SK-N-SH treated with all-trans-retinoic acid at 6 μM for 48 hours (cell line): ENCODE data around the gene FRAS1.

ENCODE experiments used
- ATAC-seq: fragments of 200-7000 bp; cut with Tn5 transposase; 3 replicates; pipeline ENCODE4 v1.9.1; 2020; ENCODE audit warnings: mild to moderate bottlenecking, moderate library complexity
- ARNTL ChIP-seq: fragments of 450-650 bp; formaldehyde crosslinking; IDR thresholded peaks from 2 replicates; pipeline ENCODE4 v1.5.0; 2020; ENCODE audit warnings: low read depth, mild to moderate bottlenecking, moderate library complexity, borderline replicate concordance
- BACH2 ChIP-seq: fragments of 250-450 bp; sonication (Bioruptor Pico); IDR thresholded peaks from 2 replicates; pipeline ENCODE4 v1.9.0; 2021; ENCODE audit warnings: mild to moderate bottlenecking, borderline replicate concordance
- CSDC2 ChIP-seq: fragments of 250-450 bp; sonication (Bioruptor Pico); IDR thresholded peaks from 2 replicates; pipeline ENCODE4 v1.5.0; 2020; ENCODE audit warnings: mild to moderate bottlenecking, moderate library complexity
- ESRRG ChIP-seq: fragments of 250-450 bp; sonication (Bioruptor Pico); IDR thresholded peaks from 2 replicates; pipeline ENCODE4 v1.6.1; 2021; ENCODE audit warnings: mild to moderate bottlenecking
- GLIS3 ChIP-seq: fragments of 250-450 bp; sonication (Bioruptor Pico); IDR thresholded peaks from 2 replicates; pipeline ENCODE4 v1.5.0; 2020; ENCODE audit warnings: mild to moderate bottlenecking, moderate library complexity
- ISL1 ChIP-seq: fragments of 250-450 bp; sonication (Bioruptor Pico); IDR thresholded peaks from 2 replicates; pipeline ENCODE4 v2.1.2; 2022; ENCODE audit warnings: mild to moderate bottlenecking, moderate library complexity
- OSR1 ChIP-seq: fragments of 250-450 bp; sonication (Bioruptor Pico); IDR thresholded peaks from 2 replicates; pipeline ENCODE4 v1.8.0; 2022; ENCODE audit warnings: moderate library complexity, mild to moderate bottlenecking, inconsistent platforms
- PPARA ChIP-seq: fragments of 250-450 bp; sonication (Bioruptor Pico); IDR thresholded peaks from 2 replicates; pipeline ENCODE4 v1.5.0; 2020; ENCODE audit warnings: mild to moderate bottlenecking, borderline replicate concordance
- RARB ChIP-seq: fragments of 250-450 bp; sonication (Bioruptor Pico); IDR thresholded peaks from 2 replicates; pipeline ENCODE4 v1.8.0; 2021; ENCODE audit warnings: mild to moderate bottlenecking, moderate library complexity
- SNAI2 ChIP-seq: fragments of 250-450 bp; sonication (Bioruptor Pico); IDR thresholded peaks from 2 replicates; pipeline ENCODE4 v1.5.0; 2020; ENCODE audit warnings: mild to moderate bottlenecking, moderate library complexity
- TCF4 ChIP-seq: fragments of 250-450 bp; sonication (Bioruptor Pico); IDR thresholded peaks from 2 replicates; pipeline ENCODE4 v1.8.0; 2021; ENCODE audit warnings: mild to moderate bottlenecking, moderate library complexity, borderline replicate concordance
- TOX ChIP-seq: fragments of 250-450 bp; sonication (Bioruptor Pico); IDR thresholded peaks from 2 replicates; pipeline ENCODE4 v1.8.0; 2021; ENCODE audit warnings: mild to moderate bottlenecking, moderate library complexity, borderline replicate concordance
- ZC3H10 ChIP-seq: fragments of 250-450 bp; sonication (Bioruptor Pico); IDR thresholded peaks from 2 replicates; pipeline ENCODE4 v1.5.1; 2021; ENCODE audit warnings: mild to moderate bottlenecking, moderate library complexity
- ZFP3 ChIP-seq: fragments of 250-450 bp; sonication (Bioruptor Pico); IDR thresholded peaks from 2 replicates; pipeline ENCODE4 v1.5.0; 2020; ENCODE audit warnings: mild to moderate bottlenecking, moderate library complexity
- ZFP30 ChIP-seq: fragments of 450-650 bp; formaldehyde crosslinking; IDR thresholded peaks from 2 replicates; pipeline ENCODE4 v1.5.0; 2022; ENCODE audit warnings: mild to moderate bottlenecking, moderate library complexity
- ZNF565 ChIP-seq: fragments of 450-650 bp; formaldehyde crosslinking; conservative IDR thresholded peaks from 2 replicates; pipeline ENCODE4 v1.5.0; 2020; ENCODE audit warnings: low read depth, mild to moderate bottlenecking, moderate library complexity
- ZNF70 ChIP-seq: fragments of 450-650 bp; formaldehyde crosslinking; IDR thresholded peaks from 2 replicates; pipeline ENCODE4 v1.5.0; 2020; ENCODE audit warnings: mild to moderate bottlenecking, moderate library complexity
- ZNF8 ChIP-seq: fragments of 450-650 bp; formaldehyde crosslinking; IDR thresholded peaks from 2 replicates; pipeline ENCODE4 v1.5.0; 2020; ENCODE audit warnings: mild to moderate bottlenecking, moderate library complexity
- TF ChIP-seq, protein P1 (sequence below): fragments of 250-450 bp; sonication (Bioruptor Pico); IDR thresholded peaks from 2 replicates; pipeline ENCODE4 v1.8.0; 2020; ENCODE audit warnings: mild to moderate bottlenecking, moderate library complexity, borderline replicate concordance
- TF ChIP-seq, protein P2 (sequence below): fragments of 250-450 bp; sonication (Bioruptor Pico); IDR thresholded peaks from 2 replicates; pipeline ENCODE4 v1.5.1; 2020; ENCODE audit warnings: low read depth, mild to moderate bottlenecking, moderate library complexity
- TF ChIP-seq, protein P3 (sequence below): fragments of 250-450 bp; sonication (Bioruptor Pico); IDR thresholded peaks from 2 replicates; pipeline ENCODE4 v1.8.0; 2021; ENCODE audit warnings: low read depth, mild to moderate bottlenecking, moderate library complexity, borderline replicate concordance
- TF ChIP-seq, protein P4 (sequence below): fragments of 250-450 bp; sonication (Bioruptor Pico); IDR thresholded peaks from 2 replicates; pipeline ENCODE4 v1.5.1; 2021; ENCODE audit warnings: mild to moderate bottlenecking, moderate library complexity

The FRAS1 gene

DNA sequence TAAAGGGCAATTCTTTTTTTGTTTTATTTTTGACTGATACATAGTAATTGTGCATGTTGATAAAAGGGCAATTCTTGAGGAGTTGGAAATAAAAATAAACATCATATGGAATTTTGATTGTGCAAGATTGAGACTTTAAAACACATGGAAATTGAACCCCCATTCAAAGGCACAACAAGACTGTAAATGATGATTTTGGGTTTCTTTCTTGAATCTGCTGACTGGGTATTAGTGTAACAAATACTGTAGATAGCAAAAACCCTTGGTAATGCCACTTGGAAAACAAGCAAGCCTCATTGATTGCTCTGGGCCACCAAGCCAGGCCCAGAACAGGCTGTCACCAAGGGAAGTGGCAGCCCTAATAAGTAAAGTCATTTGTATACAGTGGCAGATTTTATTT lies 421.4 kb downstream of the FRAS1 start:
- ATAC-seq, result no peak
- no peak for TF ChIP-seq BACH2 (CRISPR knock-in tag)
- no peak for TF ChIP-seq ISL1 (CRISPR knock-in tag)
- TF ChIP-seq OSR1 (CRISPR knock-in tag), result no peak
- TF ChIP-seq SNAI2 (CRISPR knock-in tag), result no peak
- no peak for TF ChIP-seq GLIS3
- TF ChIP-seq ESRRG (CRISPR knock-in tag), result no peak
- no peak for TF ChIP-seq ZNF565
- no peak for TF ChIP-seq TCF4
- TF ChIP-seq ZC3H10 (CRISPR knock-in tag), result no peak

DNA sequence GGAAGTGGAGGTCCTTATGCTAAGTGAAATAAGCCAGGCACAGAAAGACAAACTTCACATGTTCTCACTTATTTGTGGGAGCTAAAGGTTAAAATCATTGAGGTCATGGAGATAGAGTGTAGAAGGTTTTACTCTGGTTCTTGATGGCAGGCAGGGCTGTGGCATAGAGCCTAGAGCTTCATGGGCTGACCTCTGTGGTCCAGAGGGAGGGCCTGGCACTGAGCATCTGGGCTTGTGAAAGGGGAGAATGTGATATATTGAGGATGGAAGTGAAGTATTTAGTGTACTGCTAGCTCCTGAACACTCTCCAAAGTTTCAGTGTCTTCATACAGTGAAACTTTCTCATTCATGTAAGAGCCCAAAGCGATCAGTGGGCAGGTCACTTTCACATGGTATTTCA lies 423.2 kb downstream of the FRAS1 start:
- no peak for TF ChIP-seq ESRRG (CRISPR knock-in tag)
- TF ChIP-seq, protein P1, sequence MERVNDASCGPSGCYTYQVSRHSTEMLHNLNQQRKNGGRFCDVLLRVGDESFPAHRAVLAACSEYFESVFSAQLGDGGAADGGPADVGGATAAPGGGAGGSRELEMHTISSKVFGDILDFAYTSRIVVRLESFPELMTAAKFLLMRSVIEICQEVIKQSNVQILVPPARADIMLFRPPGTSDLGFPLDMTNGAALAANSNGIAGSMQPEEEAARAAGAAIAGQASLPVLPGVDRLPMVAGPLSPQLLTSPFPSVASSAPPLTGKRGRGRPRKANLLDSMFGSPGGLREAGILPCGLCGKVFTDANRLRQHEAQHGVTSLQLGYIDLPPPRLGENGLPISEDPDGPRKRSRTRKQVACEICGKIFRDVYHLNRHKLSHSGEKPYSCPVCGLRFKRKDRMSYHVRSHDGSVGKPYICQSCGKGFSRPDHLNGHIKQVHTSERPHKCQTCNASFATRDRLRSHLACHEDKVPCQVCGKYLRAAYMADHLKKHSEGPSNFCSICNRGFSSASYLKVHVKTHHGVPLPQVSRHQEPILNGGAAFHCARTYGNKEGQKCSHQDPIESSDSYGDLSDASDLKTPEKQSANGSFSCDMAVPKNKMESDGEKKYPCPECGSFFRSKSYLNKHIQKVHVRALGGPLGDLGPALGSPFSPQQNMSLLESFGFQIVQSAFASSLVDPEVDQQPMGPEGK, result no peak
- TF ChIP-seq ZFP30, result no peak
- no peak for TF ChIP-seq SNAI2 (CRISPR knock-in tag)
- TF ChIP-seq OSR1 (CRISPR knock-in tag), result no peak
- no peak for TF ChIP-seq ARNTL (CRISPR knock-in tag)
- TF ChIP-seq ZNF8 (CRISPR knock-in tag), result no peak
- no peak for TF ChIP-seq TOX (CRISPR knock-in tag)
- TF ChIP-seq, protein P2, sequence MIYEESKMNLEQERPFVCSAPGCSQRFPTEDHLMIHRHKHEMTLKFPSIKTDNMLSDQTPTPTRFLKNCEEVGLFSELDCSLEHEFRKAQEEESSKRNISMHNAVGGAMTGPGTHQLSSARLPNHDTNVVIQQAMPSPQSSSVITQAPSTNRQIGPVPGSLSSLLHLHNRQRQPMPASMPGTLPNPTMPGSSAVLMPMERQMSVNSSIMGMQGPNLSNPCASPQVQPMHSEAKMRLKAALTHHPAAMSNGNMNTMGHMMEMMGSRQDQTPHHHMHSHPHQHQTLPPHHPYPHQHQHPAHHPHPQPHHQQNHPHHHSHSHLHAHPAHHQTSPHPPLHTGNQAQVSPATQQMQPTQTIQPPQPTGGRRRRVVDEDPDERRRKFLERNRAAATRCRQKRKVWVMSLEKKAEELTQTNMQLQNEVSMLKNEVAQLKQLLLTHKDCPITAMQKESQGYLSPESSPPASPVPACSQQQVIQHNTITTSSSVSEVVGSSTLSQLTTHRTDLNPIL, result no peak
- no peak for TF ChIP-seq ZC3H10 (CRISPR knock-in tag)
- TF ChIP-seq ZNF70 (CRISPR knock-in tag), result no peak
- ATAC-seq, result no peak

DNA sequence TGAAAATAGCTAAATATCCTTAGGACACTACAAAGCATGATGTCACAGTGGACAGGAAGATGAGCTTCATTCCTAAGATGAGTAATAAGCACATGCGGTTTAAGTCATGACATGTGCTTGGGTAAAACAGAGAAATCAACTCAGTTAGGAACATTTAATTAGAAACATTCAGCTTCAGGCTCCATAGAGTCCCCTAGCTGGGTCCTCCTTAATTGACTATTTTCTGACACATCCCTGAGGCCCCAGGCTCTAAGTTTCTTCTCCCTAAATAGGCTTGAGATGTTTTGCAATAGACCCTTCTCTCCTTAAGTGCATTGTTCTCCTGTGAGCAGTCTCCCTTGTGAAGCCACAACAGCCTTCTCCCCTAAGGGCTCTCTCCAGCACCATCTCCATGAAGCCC lies 424.1 kb downstream of the FRAS1 start:
- ATAC-seq, result peak; percentile 87
- TF ChIP-seq RARB (CRISPR knock-in tag) (no peak), ZFP3 (no peak), BACH2 (CRISPR knock-in tag) (no peak), ZNF8 (CRISPR knock-in tag) (no peak), GLIS3 (no peak), ZFP30 (no peak), TCF4 (no peak), SNAI2 (CRISPR knock-in tag) (no peak)
- TF ChIP-seq, protein P3, sequence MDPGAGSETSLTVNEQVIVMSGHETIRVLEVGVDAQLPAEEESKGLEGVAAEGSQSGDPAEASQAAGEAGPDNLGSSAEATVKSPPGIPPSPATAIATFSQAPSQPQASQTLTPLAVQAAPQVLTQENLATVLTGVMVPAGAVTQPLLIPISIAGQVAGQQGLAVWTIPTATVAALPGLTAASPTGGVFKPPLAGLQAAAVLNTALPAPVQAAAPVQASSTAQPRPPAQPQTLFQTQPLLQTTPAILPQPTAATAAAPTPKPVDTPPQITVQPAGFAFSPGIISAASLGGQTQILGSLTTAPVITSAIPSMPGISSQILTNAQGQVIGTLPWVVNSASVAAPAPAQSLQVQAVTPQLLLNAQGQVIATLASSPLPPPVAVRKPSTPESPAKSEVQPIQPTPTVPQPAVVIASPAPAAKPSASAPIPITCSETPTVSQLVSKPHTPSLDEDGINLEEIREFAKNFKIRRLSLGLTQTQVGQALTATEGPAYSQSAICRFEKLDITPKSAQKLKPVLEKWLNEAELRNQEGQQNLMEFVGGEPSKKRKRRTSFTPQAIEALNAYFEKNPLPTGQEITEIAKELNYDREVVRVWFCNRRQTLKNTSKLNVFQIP (CRISPR knock-in tag), result no peak
- TF ChIP-seq, protein P4, sequence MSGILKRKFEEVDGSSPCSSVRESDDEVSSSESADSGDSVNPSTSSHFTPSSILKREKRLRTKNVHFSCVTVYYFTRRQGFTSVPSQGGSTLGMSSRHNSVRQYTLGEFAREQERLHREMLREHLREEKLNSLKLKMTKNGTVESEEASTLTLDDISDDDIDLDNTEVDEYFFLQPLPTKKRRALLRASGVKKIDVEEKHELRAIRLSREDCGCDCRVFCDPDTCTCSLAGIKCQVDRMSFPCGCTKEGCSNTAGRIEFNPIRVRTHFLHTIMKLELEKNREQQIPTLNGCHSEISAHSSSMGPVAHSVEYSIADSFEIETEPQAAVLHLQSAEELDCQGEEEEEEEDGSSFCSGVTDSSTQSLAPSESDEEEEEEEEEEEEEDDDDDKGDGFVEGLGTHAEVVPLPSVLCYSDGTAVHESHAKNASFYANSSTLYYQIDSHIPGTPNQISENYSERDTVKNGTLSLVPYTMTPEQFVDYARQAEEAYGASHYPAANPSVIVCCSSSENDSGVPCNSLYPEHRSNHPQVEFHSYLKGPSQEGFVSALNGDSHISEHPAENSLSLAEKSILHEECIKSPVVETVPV (CRISPR knock-in tag), result no peak
- TF ChIP-seq, all 23 proteins: peak for 0

DNA sequence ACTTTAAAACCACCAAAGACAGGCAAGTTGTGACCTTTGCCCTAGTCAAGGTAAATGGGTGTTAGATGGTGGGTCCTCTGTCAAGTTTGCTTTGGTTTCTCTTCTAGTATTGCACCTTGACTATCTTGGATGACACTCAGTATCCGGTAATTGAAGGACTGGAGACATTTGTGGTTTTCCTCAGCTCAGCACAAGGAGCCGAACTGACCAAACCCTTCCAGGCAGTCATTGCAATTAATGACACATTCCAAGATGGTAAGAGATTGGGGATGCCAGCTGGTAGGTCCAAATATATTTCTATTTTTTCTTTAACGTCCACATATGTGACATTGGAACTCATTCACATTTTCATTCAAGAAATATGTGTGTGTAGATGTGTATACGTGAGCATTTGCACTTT lies 425.2 kb downstream of the FRAS1 start:
- TF ChIP-seq, protein P2, result no peak
- no peak for TF ChIP-seq ARNTL (CRISPR knock-in tag)
- no peak for TF ChIP-seq OSR1 (CRISPR knock-in tag)
- no peak for TF ChIP-seq GLIS3
- TF ChIP-seq, all 23 proteins: peak for 0
- ATAC-seq, result no peak

DNA sequence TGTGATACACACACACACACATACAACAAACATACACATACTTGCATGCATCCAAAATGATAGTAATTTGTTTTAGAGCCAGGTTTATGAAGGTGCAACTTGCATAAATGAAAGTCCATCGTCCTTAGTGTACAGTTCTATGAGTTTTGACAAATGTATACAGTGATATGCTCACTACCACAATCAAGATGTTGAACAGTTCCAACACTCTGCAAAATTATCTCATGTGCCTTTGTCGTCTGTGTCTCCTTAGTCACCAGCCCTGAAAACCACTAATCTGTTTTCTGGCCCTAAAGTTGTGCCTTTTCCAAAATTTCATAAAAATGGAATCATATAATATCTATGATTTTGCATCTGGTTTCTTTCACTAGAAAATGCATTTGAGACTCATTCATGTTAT lies 426.7 kb downstream of the FRAS1 start:
- ATAC-seq, result no peak
- TF ChIP-seq ISL1 (CRISPR knock-in tag), result no peak
- TF ChIP-seq, protein P1, result no peak
- TF ChIP-seq, protein P2, result no peak
- no peak for TF ChIP-seq ZNF8 (CRISPR knock-in tag)
- no peak for TF ChIP-seq BACH2 (CRISPR knock-in tag)
- no peak for TF ChIP-seq CSDC2 (CRISPR knock-in tag)
- no peak for TF ChIP-seq TOX (CRISPR knock-in tag)
- TF ChIP-seq SNAI2 (CRISPR knock-in tag), result no peak
- no peak for TF ChIP-seq PPARA (CRISPR knock-in tag)
- TF ChIP-seq OSR1 (CRISPR knock-in tag), result no peak
- no peak for TF ChIP-seq RARB (CRISPR knock-in tag)
